ENCODE data around the gene TIPIN.
"Not testable (repeated sequence)": the region's sequence is repeated elsewhere in the genome, so short reads cannot be mapped to it uniquely, and the experiment has no call there.

Gene TIPIN, protein sequence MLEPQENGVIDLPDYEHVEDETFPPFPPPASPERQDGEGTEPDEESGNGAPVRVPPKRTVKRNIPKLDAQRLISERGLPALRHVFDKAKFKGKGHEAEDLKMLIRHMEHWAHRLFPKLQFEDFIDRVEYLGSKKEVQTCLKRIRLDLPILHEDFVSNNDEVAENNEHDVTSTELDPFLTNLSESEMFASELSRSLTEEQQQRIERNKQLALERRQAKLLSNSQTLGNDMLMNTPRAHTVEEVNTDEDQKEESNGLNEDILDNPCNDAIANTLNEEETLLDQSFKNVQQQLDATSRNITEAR

DNA sequence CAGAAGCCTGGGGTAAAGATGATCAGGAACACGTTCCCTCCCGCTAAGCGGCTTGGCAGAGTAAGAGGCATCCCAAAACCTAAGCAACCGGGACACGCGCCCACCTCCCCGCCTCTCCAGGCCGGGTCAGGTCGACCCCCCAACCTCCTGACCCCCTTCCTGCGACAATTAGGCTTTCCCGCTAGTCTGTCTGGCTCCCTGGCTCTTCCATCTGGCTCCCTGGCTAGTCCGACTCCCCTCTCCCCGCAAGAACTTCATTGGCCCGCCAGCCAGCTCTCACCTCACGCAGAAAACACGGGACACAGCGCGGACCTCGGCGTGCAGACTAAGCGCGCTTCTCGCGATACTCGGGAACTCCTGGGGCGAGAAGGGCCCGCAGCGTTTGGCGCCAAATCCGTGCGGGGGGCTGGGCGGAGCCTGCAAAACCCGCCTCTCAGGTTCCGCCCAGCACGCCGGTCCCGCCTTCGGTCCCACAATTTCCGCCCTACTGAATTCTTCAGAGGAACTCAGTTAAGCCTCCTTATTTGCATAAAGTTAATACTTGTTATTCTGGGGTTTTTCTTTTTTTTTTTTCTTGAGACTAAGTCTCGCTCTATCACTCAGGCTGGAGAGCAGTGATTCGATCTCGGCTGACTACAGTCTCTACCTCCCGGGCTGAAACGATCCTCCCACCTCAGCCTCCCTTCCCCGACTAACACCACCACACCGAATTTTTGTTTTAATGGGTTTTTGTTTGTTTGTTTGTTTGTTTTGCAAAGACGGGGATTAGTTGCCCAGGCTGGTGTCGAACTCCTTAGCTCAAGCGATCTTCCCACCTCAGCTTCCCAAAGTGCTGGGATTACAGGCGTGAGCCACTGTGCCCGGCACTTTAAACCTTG, at the start of gene TIPIN:
Gene TIPIN (minus strand): TSS at position 327 of the 878 bp plus-strand sequence. CDS start 3,738 bp downstream, outside the sequence.
- peak; percentile 98 for DNase-seq

DNA sequence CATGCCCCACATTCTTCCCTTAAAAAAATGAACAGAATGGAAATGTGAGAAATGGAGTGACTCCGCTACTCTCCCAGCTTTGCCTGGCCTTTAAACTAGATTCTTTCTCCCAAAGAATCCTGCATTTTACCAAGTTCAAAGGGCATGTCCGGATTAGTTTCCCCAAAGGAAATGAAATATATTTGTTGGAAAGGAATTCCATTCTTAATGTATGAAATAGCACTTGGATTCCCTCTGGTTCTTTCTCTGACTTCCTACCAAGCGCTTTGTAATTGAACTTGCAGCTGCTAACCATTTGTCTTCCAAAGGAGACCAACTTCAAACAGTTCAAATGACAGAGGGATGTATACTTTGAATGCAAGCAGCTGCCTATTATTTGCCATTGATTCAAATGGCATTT, 49.1 kb upstream of the TIPIN start:
- no peak for DNase-seq

DNA sequence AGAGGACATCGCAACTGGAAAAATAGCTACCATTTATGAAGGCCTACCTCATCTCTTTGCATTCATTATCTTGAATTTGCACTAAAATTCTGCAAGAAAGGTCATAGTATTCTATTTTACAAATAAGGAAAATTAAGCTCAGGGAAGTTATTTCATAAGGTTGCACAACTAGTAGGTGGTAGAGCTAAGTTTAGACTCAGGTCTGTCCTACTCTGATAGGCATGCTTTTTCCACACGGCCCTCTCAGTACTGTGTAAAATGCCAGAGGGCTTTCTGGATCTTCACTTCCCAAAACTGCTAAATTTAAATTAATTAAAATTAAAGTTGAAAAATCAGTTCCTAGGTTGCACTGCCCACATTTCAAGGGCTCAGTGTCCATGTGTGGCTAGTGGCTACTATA, 48.5 kb upstream of the TIPIN start:
- DNase-seq: no peak

DNA sequence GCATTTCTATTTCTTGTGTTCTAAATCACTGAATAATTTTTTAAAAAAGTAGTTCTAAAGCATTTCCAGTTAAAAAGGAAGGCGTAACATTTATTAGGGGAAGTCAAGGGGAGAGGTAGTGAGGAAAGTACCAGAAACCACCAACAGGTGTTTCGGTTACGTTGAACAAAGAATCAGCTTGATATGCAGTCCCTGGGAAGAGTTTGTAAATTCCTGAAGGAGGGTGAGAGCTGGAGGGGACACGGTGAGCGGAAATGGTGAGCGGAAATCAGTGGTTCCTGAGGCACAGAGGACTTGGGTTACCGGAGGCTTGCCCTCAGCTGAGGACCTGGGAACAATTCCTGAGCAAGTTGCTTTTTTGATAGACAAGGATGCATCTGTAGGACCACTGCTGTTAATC, 48.0 kb upstream of the TIPIN start:
- no peak for DNase-seq

DNA sequence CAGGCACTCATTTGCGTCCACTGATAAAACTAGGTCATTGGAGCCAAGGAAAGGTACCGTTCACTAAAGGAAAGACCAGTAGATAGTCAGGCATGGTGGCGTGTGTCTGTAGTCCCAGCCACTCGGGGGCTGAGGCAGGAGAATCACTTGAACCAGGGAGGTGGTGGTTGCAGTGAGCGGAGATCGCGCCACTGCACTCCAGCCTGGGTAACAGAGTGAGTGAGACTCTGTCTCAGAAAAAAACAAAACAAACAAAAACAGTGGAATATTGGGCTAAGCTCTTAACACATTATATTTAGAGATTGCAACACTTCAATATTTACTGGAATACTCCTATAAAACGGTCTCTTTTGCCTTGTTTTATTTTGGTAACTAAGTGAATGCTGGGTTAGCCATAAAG, 47.6 kb upstream of the TIPIN start:
- no peak for DNase-seq

DNA sequence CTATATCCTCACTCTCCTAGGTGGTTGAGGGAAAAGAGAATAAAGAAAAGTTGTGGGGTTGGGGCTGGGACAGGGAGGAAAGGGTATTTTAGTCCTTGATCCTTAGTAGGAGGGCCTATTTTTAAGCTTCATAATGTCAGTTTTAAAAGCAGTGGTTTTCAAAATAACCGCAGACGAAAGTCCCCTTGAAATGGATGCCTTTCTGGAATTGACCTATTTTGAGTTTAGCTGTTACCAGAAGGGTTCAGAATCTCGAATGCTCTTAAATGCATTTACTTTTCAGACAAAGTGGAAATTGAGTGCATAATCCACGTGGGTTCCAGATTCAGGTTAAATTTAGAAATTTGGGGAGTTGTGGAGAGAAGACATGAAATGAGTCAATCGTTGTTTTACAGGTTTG, 46.8 kb upstream of the TIPIN start:
- DNase-seq: no peak

DNA sequence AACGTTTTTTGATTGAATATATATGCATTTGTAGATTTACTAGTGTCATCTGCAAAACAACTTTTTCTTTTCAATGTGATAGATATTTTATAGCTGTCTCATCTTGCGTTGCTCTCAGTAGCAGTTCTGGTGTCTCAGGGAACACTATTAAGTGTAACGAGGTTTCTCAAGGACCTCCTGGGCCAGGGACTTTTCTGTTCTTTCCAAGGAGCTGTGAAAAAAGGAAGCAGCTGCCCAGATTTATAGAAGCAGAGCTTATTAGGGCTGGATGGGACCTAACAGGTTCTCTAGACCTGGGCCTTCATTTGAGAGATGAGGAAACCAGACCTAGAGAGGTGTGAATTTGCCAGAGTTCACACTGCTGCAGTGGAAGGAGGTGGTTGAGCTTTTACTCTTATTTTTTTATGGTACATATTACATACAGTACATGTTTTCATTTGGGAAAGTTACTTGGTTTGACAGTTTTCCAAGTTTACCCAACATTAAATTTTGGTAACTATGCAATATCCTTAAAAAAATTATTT, 46.3 kb upstream of the TIPIN start:
- no peak for DNase-seq

DNA sequence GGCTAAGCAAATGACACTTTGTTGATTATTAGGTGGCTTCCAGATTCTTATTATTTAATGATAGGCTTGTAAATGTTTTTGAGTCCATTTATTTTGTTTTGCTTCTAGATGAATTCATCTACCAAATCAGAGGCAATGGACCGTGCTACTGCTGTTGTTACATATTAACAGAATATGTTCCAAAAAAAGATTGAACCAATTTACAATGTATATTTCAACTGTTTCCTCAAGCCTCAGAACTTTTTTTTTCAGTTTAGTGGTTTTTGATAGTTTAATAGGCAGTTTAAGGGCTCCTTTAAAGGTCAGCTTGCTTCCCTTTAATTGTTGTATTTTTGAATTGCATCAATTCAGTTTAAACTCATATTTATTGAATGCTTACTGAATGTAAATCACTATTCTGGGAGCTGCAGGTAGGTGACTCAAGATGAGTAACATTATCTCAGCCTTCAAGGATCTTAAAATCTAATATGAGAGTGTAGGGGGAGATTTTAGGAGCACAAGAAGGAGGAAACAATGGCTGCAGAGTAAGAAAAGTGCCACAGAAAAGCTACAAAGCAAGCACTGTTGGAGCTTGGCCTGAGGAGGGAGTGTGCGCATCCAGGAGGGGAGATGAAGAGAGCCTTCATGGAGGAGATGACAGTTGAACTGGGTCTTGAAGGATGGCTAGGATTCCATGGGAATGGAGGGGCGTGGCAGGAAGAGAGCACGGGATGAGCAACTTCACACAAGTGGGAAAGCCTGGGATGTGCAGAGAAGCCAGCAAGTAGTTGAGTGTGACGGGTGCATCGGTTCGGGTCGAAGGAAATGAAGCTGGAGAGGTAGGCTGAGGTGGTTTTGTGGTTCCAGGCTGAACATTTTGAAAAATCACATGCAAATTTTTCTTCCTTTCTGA, 44.9 kb upstream of the TIPIN start:
- DNase-seq: peak; percentile 34

DNA sequence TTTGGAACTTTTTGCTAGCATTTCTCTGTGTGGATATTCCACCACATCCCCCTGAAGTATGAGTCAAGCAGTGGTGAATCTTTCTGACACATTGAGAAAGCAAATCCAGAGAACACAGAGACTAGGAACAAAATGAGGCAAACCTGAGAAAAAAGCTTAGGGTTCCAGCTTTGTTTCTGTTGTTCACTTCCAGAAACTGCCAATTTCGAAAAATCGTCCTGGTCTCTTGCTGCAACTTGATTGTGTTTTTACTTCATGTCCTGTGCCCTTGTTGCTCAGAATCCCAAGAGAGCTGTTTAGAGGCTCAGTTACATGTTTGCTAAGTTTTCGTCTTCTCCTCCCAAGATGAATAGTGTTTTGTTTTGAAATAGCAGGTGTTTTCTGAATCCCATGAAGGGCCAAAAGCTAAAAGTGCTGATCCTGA, 43.9 kb upstream of the TIPIN start:
- no peak for DNase-seq

DNA sequence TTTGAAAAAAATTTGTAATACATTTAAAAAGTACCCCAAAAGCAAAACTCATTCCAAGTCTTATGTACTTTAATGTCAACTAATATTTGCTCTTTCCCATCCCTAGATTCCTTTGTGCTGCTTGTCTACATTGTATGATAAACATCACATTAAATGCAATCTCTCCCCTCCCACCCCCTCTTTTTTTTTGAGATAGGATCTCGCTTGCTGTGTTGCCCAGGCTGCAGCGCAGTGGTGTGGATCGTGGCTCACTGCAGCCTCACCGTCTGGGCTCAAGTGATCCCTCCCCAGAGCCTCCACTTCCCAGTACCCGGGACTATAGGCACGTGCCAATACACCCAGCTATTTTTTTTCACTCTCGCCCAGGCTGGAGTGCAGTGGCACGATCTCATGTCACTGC, 42.8 kb upstream of the TIPIN start:
- DNase-seq: no peak

DNA sequence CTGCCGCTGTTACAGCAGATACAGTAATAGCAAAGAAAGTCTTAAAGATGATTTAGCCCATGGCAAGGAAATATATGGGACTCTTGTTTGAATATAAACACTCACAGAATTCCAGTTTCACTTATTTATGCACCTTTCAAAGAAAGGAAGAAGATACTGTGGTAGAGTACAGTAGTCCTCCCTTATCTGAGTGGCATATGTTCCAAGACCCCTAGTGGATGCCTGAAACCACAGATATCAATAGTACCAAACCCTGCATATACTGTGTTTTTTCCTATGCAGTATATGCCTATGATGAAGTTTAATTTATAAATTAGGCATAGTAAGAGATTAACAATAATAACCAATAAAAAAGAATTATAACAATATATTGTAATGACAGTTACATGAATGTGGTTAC, 38.4 kb upstream of the TIPIN start:
- no peak for DNase-seq

DNA sequence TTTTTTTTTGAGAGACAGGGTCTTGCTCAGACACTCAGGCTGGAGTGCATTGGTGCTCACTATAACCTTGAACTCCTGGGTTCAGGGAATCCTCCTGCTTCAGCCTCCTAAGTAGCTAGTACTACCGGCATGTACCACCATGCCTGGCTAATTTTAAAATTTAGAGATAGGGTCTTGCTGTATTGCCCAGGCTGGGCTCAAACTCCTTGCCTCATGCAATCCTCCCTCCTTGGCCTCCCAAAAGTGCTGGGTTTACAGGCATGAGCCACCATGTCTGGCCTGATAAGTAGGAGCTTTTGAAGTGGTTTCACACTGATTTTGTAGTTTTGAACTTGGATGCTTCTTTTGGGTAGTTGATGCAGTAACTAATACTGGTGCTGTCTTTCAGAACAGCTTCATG, 38.0 kb upstream of the TIPIN start:
- no peak for DNase-seq

DNA sequence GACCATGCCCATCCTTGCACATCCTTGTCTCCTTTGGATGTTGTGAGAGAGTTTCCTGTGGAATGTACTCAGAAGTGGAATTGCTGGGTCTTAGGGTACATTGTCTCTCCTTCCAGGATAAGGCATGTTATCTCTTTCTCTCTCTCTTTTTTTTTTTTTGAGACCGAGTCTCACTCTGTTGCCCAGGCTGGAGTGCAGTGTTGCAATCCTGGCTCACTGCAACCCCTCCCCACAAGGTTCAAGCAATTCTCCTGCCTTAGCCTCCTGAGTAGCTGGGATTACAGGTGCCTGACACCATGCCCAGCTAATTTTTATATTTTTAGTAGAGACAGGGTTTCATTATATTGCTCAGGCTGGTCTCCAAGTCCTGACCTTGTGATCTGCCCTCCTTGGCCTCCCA, 36.6 kb upstream of the TIPIN start:
- not testable (repeated sequence) for DNase-seq

DNA sequence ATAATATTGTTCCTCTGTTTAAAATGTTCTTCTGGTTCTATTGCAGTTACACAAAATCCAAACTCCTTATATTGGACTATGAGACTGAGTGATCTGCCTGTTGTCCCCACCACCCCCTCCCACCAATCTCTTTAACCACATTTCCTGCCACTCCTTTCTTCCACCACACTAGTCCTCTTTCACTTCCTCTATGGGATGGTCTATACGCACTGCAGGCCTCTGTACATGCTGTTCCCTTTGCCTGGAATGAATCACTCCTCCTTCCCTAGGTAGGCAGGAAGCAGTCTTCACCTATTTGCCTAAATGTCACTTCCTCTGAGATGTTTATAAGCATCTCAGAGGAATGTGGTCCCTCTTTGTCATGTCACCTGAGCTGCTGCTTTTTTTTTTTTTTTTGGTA, 34.2 kb upstream of the TIPIN start:
- DNase-seq: peak; percentile 33

DNA sequence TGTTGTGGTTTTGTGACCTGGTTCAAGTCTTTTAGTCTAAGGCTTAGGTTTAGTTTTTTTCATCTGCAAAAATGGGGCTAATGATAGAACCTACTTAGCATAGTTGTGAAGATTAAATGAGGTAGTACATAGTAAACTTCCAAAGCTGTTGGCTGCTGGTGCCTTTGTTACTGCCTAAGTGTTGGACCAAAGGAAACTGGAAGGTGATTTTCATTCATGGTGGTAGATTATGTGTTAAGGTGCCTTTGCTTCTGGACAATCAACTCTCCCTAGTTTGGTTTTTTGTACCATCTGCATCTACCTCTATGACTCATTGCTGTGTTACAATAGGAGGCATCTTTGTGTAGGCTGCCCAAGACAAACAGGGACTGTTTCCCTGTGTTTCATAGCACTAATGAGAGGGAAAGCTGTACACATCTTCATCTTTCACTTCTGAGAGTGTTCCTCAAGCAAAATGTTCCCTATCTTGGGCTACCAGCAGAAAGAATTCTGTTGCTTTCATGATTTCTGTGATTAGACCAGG, 33.4 kb upstream of the TIPIN start:
- DNase-seq: no peak

DNA sequence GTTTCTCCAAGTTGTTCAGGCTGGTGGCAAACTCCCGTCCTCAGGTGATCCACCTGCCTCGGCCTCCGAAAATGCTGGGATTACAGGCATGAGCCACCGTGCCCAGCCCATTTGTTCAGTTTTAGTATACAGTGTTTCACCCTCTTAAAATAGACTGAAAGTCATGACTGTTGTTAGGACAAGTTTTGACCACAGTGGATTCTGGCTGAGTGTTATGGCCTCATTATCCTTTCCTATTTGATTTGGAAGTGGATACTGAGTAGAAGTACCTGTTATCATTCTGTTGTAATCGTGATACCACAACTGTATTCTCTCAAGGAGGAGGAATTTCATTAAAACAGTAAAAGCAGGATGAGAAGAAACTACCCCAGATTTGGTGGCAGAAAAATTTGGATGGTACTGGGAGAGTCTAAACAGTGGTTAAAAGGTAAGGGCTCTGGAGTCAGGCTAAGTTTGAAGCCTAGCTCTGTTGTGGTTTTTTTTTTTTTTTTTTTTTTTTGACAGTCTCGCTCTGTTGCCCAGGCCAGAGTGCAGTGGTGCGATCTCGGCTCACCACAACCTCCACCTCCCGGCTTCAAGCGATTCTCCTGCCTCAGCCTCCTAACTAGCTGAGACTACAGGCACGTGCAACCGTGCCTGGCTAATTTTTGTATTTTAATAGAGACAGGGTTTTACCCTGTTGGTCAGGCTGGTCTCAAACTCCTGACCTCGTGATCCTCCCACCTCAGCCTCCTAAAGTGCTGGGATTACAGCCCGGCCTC, 32.8 kb upstream of the TIPIN start:
- DNase-seq: no peak

DNA sequence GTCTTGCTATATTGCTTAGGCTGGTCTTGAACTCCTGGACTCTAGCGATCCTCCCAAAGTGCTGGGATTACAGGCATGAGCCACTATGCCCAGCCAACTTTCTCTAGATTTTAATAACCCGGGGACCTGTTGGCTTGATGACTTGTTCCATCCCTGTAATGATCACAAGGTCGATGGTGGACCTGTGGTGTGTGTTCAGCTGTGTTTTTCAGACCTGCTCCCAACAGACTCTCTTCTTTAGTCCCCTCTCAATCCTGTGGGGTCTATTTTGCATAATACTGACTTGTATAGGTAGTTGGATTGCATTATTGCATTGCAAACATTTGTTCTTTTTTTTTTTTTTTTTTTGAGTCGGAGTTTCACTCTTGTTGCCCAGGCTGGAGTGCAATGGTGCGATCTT, 32.1 kb upstream of the TIPIN start:
- no peak for DNase-seq

DNA sequence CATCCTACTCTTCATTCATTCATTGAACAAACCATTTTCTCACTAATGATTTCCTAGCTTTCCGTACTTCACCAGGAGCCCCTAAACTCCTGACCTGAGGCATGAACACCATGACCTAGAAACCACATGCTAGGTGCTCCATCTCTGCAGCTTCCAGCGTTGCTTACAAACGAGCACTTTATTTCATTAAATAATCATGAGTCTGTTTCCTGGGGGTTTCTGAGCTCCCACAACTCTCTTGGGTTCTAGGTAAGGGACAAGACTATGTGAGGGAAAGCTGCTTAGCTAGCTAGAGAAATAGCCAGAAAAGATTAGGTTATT, 31.5 kb upstream of the TIPIN start:
- DNase-seq: no peak

DNA sequence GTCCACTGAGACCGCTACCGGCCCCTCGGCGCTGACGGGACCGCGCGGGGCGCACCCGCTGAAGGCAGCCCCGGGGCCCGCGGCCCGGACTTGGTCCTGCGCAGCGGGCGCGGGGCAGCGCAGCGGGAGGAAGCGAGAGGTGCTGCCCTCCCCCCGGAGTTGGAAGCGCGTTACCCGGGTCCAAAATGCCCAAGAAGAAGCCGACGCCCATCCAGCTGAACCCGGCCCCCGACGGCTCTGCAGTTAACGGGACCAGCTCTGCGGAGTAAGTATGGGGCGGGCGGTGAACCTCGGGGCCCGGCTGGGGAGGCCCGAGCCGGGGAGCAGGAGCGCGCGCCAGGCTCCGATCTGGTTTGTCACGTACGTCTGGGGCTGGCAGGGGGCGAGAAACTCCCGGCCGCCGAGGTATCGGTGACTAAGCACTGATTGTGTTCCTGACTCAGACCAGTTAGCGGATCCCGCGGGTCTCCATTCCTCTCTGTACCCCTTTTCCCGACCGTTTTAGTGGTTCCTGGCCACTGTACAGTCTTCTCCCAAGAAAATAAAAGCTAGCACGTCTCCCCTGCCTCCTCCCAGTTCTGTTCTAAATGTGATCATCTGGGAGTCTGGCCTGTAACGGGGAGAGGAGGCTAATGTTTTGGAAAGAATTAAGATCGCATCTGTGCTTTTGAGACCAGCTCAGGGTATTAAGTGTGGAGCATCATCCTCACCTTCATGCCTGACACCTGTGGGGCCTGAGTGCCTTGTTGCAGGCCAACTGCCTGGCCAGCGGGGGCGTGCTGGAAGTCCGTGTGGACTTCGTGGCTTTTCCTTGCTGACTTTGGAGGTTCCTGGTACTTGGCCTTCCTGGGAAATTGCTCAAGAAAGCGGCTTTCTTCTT, 30.9 kb upstream of the TIPIN start:
- DNase-seq: peak; percentile 90

DNA sequence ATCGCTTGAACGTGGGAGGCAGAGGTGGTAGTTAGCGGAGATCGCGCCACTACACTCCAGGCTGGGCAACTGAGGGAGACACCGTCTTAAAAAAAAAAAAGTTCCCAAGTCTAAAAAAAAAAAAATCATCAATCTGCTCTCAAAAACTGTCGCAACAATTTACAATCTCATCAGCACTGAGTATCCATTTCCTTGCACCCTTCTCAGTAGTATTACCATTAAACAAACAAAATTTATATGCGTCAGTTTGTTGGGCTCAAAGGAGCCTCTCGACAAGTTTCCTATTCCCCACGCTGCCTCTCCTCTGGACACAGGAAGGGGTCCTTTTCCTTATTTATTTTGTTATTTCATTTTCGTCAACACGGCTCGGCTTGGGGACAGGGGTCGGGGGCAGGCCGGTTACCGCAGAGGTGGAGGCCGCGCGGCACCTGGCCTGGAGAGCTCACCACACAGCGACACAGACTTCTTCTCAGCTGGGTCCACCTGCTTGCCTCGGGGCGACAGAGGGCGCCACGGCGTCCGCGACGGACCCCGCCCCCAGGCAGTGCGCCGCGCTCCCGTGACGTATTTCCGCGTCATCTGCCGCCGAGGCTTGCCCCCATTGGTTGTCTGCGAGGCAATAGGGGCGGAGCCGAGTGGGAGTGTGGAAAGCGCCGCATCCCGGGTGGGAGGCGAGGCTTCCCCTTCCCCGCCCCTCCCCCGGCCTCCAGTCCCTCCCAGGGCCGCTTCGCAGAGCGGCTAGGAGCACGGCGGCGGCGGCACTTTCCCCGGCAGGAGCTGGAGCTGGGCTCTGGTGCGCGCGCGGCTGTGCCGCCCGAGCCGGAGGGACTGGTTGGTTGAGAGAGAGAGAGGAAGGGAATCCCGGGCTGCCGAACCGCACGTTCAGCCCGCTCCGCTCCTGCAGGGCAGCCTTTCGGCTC, 30.0 kb upstream of the TIPIN start, which contains the start of gene MAP2K1:
Gene MAP2K1 (plus strand): TSS at position 709 of the 920 bp plus-strand sequence. CDS start 436 bp downstream, outside the sequence.
- DNase-seq: peak; percentile 99

All from stimulated activated CD4-positive, alpha-beta T cell treated with anti-CD3 and anti-CD28 coated beads, Interleukin-15, amount 100 ng/mL, for 24 hours (primary cell).